HG02970 (cell line): ENCODE results near the gene ANKLE2.

Source experiments
- ATAC-seq: cut with Tn5 transposase; IDR thresholded peaks from one replicate; pipeline ENCODE4 v1.9.1; 2021; ENCODE audit warnings: mild to moderate bottlenecking, moderate library complexity, moderate number of reproducible peaks; ENCODE audit not compliant: unreplicated experiment, low FRiP score

Gene ANKLE2

DNA sequence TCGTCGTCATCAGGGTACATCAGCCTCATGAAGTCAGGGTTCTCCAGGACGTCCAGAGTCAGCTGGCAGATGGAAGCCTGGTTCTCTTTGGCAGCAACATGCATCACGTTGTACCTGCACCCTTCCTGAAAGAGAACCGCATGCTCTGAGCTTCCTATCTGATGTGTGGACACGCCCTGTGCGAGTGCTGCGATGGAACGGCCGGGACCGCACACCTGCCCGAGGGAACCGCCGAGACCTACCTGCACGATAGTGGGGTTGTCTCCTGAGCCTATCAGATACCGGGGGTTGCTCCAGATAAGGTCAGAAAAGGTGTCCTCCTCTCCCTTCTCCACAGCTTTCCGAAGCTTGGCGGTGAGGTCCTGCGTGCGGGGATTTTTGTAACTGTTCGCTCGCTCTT is 13.7 kb downstream of the ANKLE2 start:
- ATAC-seq: no peak

DNA sequence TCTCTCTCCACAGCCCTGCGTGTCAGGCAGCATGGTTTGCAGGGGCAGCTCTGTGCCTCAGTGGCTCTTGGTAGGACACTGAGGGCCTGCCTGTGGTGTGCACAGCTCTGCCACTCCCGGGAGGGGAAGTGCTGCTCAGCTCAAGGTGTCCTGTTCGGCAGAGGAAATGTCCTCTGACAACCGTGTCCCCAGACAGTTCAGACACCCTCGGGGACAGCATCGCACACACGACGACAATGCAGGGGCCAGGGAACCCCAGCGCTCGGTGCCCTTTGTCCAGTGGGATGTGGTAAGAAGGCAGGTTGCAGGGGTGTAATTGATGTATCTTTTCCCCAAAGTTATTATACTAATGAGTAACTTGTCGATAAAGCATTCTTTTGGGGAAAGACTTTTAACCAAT is 14.2 kb downstream of the ANKLE2 start:
- ATAC-seq: no peak

DNA sequence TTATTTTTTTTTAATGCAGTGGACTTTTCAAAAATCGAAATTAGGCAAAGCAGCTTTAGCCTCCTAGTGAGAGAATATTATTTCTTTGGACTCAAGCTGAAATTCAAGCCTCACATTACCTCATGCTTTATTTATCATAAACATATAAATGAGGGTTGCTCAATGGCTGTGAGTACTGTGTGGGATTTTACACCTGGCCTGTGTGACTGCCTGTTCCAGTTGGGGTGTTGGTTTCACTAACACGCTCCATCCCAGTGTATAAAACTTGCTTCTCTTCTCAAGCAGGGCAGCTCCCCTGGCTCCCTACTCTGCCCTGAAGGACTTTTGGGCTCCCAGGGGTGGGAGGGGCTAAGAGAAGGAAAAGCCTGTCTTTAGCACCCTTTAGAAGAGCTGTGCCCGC is 15.0 kb downstream of the ANKLE2 start:
- ATAC-seq: no peak

DNA sequence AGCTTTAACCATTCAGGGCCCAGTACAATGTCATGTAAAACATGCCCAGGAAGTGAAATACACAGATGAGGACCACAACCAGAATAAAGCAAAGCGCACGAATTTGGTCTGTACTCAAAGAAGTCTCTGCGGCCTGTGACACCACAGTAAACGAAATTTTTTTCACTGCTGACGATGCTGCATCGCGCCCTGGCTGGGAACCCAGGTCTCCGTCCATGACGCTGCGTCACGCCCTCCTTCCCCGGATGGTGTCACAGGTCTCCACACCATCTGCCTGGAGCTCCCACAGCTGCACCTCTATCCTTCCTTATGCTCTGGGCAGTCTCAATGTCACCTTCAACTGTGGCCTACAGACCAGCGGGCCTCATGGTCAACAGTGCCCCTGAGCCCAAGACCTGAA is 17.8 kb downstream of the ANKLE2 start:
- ATAC-seq: no peak

DNA sequence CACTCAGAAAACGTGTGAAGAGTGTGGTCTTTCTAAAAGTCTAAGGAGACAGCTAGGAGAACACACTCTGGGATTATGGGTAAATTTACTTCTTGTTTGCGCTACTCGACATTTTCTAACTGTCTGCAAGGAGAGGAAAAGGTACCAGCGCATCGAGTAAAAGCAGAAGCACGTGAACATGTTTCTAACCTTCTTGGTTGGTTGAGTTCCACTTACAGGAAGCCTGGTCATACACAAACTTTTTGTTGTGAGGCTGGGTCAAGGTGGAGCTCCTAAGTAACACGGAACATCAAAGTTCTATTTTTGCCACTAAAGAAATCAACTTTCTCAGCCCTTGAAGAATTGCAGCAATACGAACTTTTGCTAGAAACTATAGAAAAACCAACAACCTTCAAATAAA is 20.0 kb downstream of the ANKLE2 start:
- ATAC-seq: no peak

DNA sequence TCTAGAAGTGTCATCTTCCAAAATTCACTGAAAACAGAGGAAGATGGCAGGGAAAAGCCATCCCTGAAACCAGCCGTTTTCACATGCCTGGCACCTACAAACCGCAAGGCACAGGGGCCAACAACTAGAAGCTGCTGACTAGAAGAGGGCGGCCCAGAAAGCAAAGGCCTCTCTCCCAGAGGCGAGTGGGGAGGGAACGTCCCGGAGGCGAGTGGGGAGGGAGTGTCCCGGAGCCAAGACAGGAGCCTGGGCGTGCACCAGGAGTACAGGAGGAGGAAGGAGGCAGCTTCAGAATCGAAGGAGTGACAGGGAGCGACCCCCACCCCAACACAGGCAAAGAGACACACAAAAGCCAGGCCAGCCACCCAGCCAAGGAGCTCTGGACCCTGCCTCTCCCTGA is 21.0 kb downstream of the ANKLE2 start:
- no peak for ATAC-seq

DNA sequence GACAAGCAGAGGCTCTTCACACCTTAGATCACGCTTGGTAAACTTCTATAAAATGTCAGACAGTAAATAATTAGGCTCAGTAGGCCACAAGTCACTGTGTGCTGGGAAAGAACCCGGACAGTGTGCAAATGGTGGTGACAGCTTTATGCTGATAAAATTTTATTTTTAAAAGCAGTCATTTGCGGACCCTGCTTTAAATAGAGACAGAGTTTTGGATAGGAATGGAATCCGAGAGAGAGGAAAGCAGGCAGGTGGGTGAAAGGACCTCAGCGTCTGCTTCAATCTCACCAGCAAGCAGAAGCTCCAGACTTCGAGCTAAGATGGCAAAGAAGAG is 21.4 kb downstream of the ANKLE2 start:
- no peak for ATAC-seq

DNA sequence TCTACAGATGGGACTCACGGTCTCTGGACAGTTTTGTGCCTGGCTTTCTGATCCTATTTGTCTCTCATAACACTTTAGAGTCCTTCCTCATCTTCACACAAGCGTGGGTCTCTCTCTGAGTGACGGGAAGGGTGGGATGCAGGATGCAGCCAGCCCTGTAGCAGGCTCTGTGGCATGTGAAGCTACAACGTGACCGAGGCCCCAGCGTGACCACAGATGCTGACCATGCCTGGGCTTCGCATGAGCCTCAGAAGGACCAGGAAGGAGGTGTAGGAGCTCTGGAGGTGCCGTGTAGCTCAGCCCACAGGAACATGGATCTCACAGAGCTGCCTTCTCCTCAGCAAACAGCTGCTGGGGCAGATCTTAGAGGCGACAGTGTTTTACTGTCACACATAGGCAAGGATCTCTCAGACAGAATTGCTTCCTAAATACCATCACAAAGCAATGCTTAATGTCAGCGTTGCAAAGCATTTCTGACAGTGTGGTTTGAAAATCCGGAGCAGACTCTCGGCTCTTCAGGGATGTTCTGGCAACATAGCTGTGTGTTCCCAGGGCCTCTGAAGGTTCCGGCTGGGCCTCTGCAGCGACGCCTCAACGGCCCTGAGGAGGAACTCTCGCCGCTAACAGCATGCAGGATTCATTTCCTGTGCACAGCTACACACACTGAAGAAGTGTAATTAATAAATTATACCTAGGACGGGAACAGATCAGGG is 21.9 kb downstream of the ANKLE2 start:
- no peak for ATAC-seq

DNA sequence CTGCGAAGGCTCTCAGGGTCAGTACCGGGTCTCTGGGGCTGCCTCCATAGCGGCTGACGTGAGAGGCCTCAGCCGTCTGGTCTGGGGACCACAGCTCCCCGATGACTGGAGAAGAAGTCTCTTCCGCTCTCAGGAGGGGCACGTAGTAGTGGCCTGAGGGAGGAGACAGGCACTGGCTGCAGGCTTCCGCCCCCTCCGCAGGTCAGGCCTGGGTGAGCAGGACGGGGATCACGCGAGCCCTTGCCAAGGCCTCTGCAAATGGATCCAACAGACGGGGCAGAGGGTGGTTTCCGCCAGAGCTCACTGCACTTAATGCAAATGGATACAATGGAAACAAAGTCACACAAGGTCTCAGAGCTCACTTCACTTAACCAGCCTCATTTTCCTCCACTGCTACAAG is 24.7 kb downstream of the ANKLE2 start:
- no peak for ATAC-seq

DNA sequence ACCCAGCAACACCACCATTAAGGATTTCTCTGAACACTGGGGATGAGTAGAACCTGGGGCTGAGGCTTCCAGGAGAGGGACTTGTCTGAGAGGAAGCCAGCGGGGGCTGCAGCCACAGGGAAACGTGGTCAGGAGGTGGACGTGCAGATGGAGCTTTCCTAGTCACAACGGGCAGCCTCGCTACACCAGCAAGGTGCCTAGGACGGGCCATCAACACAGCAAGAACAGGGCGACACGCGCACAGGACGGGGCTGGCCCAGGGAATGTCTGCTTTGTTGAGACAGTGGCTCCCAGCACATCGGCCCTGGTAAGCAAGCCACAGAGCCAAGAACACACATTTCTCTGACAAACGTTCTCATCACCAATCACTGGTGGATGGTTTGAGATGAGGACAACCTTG is 25.3 kb downstream of the ANKLE2 start:
- no peak for ATAC-seq

DNA sequence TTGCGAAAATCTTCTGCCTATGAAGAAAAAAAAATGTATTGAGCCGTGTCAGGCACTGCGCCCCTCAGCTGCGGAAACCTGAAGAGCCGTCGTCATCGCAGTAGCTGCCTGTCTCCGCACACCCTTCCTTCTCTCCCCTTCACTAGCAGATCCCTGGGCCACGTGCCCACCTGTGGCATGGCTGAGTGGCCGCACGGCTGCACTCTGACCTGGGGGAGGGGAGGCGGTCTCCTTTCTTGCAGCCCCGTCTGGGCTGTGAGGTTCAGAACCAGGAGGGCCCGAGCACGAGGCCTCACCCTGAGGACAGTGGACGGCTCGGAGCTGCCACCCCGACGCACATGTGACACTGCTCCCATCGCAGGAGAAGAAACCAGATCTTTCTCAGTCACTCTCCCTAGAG is 26.1 kb downstream of the ANKLE2 start:
- ATAC-seq: no peak

DNA sequence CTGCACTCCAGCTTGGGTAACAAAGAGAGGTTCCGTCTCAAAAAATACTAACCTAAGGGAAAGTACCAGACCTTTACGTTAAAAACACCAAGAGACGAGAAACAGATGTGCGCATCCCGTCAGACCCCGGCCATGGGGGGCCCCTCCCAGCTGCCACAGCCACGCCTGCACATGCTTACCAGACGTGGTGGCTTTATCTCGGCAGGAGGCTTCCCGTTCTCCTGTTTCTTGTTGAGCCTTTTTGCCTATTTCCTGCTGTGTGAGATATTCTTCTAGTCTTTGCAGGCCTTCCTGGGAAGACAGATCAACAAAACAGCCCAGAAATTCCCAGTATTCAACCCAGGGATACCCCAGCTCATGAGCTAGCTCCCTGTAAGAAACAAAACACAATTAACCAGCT is 27.4 kb downstream of the ANKLE2 start:
- no peak for ATAC-seq

DNA sequence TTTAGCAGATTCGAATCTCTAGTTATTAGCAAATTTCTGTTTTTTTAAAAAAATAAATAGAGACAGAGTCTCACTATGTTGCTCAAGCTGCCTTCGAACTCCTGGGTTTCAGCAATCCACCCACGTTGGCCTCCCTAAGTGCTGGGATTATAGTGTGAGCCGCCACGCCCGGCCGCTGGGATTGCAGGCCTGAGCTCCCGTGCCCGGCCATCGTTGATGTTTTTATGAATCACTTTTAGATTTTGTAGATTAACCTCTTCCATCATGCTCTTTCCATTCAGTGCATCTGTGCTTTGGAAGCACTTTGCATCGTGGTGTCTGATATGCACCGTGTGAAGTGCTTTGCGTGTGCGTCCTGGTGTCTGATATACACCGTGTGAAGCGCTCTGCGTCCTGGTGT is 30.1 kb downstream of the ANKLE2 start:
- no peak for ATAC-seq

DNA sequence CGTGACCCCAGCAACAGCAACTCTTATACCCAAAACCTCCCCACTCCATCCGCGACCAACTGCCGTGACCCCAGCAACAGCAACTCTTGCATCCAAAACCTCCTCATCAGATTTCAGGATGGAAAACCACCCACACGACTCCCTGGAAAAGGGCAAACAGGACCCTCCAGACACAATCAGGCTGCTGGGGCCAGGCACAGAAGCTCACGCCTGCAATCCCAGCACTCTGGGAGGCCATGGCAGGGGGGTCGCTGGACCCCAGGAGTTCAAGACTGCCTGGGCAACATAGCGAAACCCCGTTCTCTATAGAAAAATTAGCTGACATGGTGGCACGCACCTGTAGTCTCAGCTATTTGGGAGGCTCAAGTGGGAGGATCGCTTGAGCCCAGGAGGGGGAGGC is 31.3 kb downstream of the ANKLE2 start:
- ATAC-seq: no peak

DNA sequence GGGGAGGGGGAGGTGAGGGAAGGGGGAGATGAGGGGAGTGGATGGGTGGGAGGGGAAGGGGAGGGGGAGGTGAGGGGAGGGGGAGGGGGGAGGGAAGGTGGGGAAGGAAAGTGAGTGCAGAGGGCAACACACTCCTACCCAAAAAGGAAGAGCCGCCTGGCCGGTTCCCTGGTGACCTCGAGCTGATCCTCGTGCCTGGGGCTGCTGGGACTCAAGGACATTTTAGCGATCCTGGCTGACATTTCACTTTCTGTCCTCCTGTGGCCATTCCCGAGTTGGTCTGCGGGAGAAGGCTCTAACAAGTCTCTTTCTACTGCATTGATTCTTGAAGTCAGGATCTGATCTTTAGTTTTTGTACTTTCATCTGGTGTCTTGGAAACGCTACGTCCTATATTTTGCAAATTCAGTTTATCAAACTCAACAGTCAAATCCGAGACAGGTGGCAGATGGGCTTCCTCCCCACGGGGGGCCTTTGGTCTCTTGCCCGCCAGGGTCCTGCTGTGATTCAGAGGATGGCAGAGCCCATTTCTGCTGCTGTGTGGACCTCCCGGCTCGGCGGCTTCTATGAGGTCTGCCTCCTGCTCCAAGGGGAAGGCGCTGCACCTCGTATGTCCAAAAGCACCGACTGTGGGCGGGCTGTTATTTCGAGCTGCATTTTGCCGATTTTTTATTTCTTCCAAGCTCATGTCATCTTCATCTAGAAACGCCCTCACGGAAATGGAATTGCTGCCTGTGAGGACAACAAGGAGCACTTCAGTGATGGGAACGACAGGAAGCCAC is 31.9 kb downstream of the ANKLE2 start:
- no peak for ATAC-seq

DNA sequence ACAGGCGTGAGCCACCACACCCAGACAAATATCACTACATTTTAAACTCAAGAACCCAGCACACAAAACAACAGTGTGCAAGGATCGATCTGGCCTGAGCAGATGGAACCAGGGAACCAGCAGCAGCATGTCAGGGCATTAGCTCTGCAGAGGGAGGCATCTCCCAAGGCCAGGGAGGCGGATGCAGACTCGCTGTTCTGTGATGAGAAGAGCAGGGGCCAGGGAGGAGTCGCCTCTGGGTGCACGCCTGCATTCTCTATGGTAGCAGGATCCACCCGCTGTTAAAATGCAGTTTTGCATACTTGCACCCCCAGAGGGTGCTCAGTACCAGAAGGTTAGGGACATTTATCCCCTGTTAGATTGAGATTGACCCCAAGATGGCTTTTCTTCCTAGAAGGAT is 33.1 kb downstream of the ANKLE2 start:
- ATAC-seq: no peak

DNA sequence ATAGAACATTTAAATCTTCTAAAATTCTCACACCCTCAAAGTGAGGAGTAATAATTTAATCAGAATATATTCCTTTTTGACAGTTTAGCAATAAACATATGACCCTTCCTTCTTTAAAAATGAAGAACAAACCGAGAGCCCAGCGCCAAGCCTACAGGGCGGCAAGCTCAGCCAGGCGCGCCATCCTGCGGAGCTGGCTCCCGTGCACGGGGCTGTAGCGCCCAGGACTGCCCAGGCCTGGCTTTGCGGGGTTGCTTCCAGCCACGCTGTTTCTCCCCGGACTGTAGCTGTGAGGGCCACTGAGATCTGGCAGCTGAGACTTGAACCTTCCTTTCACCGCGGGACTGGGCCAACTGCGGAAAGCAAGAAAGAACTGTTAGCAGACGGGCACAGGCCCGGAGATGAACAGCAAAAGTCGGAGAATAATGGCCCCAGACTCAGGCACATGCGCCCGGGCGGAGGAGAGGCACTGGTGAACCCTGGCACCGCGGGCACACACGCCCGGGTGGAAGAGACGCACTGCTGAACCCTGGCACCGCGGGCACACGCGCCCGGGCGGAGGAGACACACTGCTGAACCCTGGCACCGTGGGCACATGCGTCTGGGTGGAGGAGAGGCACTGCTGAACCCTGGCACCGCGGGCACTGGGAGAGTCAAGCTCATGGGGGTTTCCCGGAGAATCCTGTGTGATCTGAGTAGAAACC is 34.4 kb downstream of the ANKLE2 start:
- no peak for ATAC-seq

DNA sequence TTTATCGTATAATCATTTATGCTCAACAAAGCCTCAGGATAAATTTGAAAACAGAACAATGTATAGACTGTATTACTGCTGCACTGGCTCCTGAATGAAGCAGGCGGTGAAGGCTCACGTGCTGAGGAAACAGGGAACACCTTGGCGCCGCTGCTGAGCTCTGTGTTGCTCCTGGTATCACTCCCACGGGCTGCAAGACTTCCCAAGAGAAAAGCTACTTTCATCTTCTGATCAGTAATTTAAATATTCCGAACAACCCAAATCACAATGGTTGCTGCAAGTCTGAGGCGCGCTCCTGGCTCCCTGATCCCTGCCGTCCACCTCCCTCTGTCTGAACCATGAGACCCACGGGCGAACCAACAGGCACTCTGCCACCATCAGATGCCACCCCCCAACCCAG is 35.2 kb downstream of the ANKLE2 start:
- no peak for ATAC-seq

DNA sequence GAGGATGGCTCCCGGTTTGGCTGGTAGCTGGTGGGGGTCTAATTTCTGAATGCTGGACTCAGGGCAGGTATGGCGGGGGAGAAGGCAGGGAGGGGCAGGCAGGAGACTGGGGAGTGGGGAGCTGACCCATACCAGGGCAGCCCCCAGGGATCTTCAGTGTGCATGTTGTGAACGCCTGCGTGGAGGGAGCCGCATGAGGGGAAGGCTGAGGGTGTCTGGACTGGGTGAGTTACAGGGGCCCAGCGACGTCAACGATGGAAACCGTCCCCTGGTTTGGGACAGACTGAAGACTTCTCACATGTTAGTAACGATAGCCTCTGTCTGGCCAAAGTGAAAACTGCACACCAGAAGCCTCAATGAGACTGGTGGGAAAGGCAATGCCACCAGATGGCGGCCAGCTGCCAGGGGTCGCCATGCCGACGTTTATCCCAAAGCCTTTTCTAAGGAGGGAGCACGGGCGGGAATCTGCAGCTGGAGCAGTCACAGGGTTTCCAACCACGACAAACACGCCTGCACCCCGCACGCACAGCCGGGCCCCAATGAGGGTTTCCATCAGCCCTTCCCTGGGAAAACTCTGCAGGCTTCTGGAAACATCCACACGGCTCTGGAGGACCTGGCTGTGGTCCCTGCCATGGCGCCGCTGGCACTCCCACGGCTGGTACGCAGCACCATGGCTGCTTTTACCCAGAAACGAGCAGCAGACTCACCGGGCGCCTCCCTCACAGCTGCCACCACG is 37.0 kb downstream of the ANKLE2 start:
- no peak for ATAC-seq

DNA sequence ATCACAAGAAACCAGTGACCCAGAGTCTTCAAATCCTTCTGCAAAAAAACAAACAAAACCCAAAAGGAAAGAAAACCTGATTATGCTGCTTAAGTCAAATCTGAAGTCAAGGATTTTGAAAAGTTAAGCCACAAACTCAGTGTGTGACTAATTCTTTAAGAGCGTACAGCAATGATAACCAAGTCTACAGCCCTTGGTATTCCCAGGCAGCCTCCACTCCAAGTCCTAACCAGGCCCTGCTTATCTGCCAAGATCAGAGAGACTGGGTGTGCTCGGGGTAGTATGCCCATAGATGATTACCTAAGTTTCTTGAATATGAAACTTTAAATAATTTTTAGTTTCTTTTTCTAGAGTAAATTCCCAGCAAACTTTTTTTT is 37.9 kb downstream of the ANKLE2 start:
- ATAC-seq: no peak
